ENCODE results near the gene ADGRL3.

Gene ADGRL3

GRCh38 chr4:61214680-61215079, 14.6 kb downstream of the ADGRL3 start:
- no peak for DNase-seq (ENCODE audit: low read depth)
- H3K4me3 ChIP-seq (ENCODE audit: low read depth, low read length) = no peak overlapping the region
- TF ChIP-seq CTCF (IDR thresholded peaks at IDR 0.05; ENCODE audit: low read depth, low read length, missing control alignments) = no peak

GRCh38 chr4:61217222-61217621, 17.1 kb downstream of the ADGRL3 start:
- DNase-seq (ENCODE audit: low read depth) = no peak
- no peak overlapping the region for H3K4me3 ChIP-seq (ENCODE audit: low read depth, low read length)
- no peak for TF ChIP-seq CTCF (IDR thresholded peaks at IDR 0.05; ENCODE audit: low read depth, low read length, missing control alignments)

GRCh38 chr4:61220556-61220955, 20.4 kb downstream of the ADGRL3 start:
- no peak overlapping the region for H3K4me3 ChIP-seq (ENCODE audit: low read depth, low read length)
- no peak for DNase-seq (ENCODE audit: low read depth)
- TF ChIP-seq CTCF (IDR thresholded peaks at IDR 0.05; ENCODE audit: low read depth, low read length, missing control alignments) = no peak

- no peak overlapping the region for H3K4me3 ChIP-seq (ENCODE audit: low read depth, low read length)
- TF ChIP-seq CTCF (IDR thresholded peaks at IDR 0.05; ENCODE audit: low read depth, low read length, missing control alignments) = no peak
- DNase-seq (ENCODE audit: low read depth) = no peak
Measured at GRCh38 chr4:61223385-61223784, 23.3 kb downstream of the ADGRL3 start.

GRCh38 chr4:61224573-61224972, 24.4 kb downstream of the ADGRL3 start:
- H3K4me3 ChIP-seq (ENCODE audit: low read depth, low read length) = no peak overlapping the region

GRCh38 chr4:61225656-61226055, 25.5 kb downstream of the ADGRL3 start:
- DNase-seq (ENCODE audit: low read depth) = no peak
- H3K4me3 ChIP-seq (ENCODE audit: low read depth, low read length) = no peak overlapping the region
- TF ChIP-seq CTCF (IDR thresholded peaks at IDR 0.05; ENCODE audit: low read depth, low read length, missing control alignments) = no peak

More at GRCh38 chr4:61224573-61224972, 24.4 kb downstream of the ADGRL3 start:
- no peak for DNase-seq (ENCODE audit: low read depth)
- no peak for TF ChIP-seq CTCF (IDR thresholded peaks at IDR 0.05; ENCODE audit: low read depth, low read length, missing control alignments)

GRCh38 chr4:61231421-61231820, 31.3 kb downstream of the ADGRL3 start:
- H3K4me3 ChIP-seq (ENCODE audit: low read depth, low read length) = no peak overlapping the region
- TF ChIP-seq CTCF (IDR thresholded peaks at IDR 0.05; ENCODE audit: low read depth, low read length, missing control alignments) = no peak
- DNase-seq (ENCODE audit: low read depth) = no peak

Data from GM12864 (cell line).